HEK293 (cell line): ENCODE results near the gene UBXN4.

ENCODE experiments used
- CTCF ChIA-PET: fragments of 350-600 bp; formaldehyde crosslinking; extraction: SDS; loops from one replicate; lab custom pipeline; 2021; ENCODE audit warnings: antibody characterized with exemption; lab: Yijun Ruan, JAX
- POLR2A ChIA-PET: fragments of 300-600 bp; formaldehyde crosslinking; extraction: SDS; loops from one replicate; lab custom pipeline; 2020; ENCODE audit warnings: antibody characterized with exemption, inconsistent platforms; lab: Yijun Ruan, JAX
- H3K27ac ChIP-seq: fragments of 200-500 bp; sonication (Bioruptor generic); 2 replicates; pipeline ENCODE4 v1.5.1; 2014; ENCODE audit warnings: low read depth, low read length, control low read depth, inconsistent platforms; ENCODE audit errors: extremely low read depth
- H3K36me3 ChIP-seq, 2 experiments: fragments of 200-500 bp in 1 of 2; sonication (Bioruptor generic) in 1 of 2; 1 replicate in 1 of 2; 2 replicates in 1 of 2; pipeline ENCODE4 v1.5.1; 2014 to 2017; ENCODE audit warnings: inconsistent platforms in 2 of 2, low read length in 2 of 2; ENCODE audit not compliant: control insufficient read depth in 2 of 2, insufficient read depth in 1 of 2
- H3K4me1 ChIP-seq: fragments of 200-500 bp; sonication (Bioruptor generic); 2 replicates; pipeline ENCODE4 v1.5.1; 2014; ENCODE audit warnings: mild to moderate bottlenecking, low read length, inconsistent platforms; ENCODE audit not compliant: control insufficient read depth, insufficient read depth
- H3K4me3 ChIP-seq: 2 replicates; pipeline ENCODE4 v1.5.1; 2011; ENCODE audit warnings: low read depth, mild to moderate bottlenecking, control low read depth, low read length, moderate library complexity
- H3K9me3 ChIP-seq: fragments of 200-500 bp; sonication (Bioruptor generic); 2 replicates; pipeline ENCODE4 v1.5.1; 2014; ENCODE audit warnings: low read depth, low read length, inconsistent platforms; ENCODE audit not compliant: control insufficient read depth, insufficient read depth
- BCL11A ChIP-seq: fragments of 450-650 bp; formaldehyde crosslinking; IDR thresholded peaks from 2 replicates; pipeline ENCODE4 v1.5.1; 2016; ENCODE audit warnings: low read depth, missing biosample characterization, missing genetic modification characterization
- FEZF1 ChIP-seq: fragments of 450-650 bp; formaldehyde crosslinking; IDR thresholded peaks from 2 replicates; pipeline ENCODE4 v1.5.1; 2016; ENCODE audit warnings: missing biosample characterization, missing genetic modification characterization
- SP3 ChIP-seq: fragments of 450-650 bp; formaldehyde crosslinking; IDR thresholded peaks from 2 replicates; pipeline ENCODE4 v1.5.1; 2016; ENCODE audit warnings: missing biosample characterization, missing genetic modification characterization
- WT1 ChIP-seq: fragments of 450-650 bp; formaldehyde crosslinking; IDR thresholded peaks from 2 replicates; pipeline ENCODE4 v1.5.1; 2016; ENCODE audit warnings: missing biosample characterization, missing genetic modification characterization
- YY1 ChIP-seq: fragments of 450-650 bp; formaldehyde crosslinking; IDR thresholded peaks from 2 replicates; pipeline ENCODE4 v1.5.1; 2018; ENCODE audit warnings: missing biosample characterization, missing genetic modification characterization
- ZBTB21 ChIP-seq: fragments of 450-650 bp; formaldehyde crosslinking; IDR thresholded peaks from 2 replicates; pipeline ENCODE4 v1.5.1; 2017; ENCODE audit warnings: missing biosample characterization, missing genetic modification characterization
- ZFHX2 ChIP-seq: fragments of 450-650 bp; formaldehyde crosslinking; conservative IDR thresholded peaks from 2 replicates; pipeline ENCODE4 v1.5.1; 2016; ENCODE audit warnings: missing biosample characterization, missing genetic modification characterization
- ZFP69B ChIP-seq: fragments of 450-650 bp; formaldehyde crosslinking; IDR thresholded peaks from 2 replicates; pipeline ENCODE4 v1.5.1; 2016; ENCODE audit warnings: missing biosample characterization, missing genetic modification characterization
- ZNF114 ChIP-seq: fragments of 450-650 bp; formaldehyde crosslinking; IDR thresholded peaks from 2 replicates; pipeline ENCODE4 v1.5.0; 2017; ENCODE audit warnings: missing biosample characterization, missing genetic modification characterization
- ZNF121 ChIP-seq: fragments of 450-650 bp; formaldehyde crosslinking; IDR thresholded peaks from 2 replicates; pipeline ENCODE4 v1.5.1; 2016; ENCODE audit warnings: missing biosample characterization, missing genetic modification characterization
- ZNF211 ChIP-seq: fragments of 450-650 bp; formaldehyde crosslinking; IDR thresholded peaks from 2 replicates; pipeline ENCODE4 v1.5.1; 2016; ENCODE audit warnings: low read depth, missing biosample characterization, missing genetic modification characterization
- ZNF214 ChIP-seq: fragments of 450-650 bp; formaldehyde crosslinking; IDR thresholded peaks from 2 replicates; pipeline ENCODE4 v1.5.1; 2017; ENCODE audit warnings: missing biosample characterization, mild to moderate bottlenecking, missing genetic modification characterization, borderline replicate concordance
- ZNF311 ChIP-seq: fragments of 450-650 bp; formaldehyde crosslinking; IDR thresholded peaks from 2 replicates; pipeline ENCODE4 v1.5.1; 2017; ENCODE audit warnings: missing biosample characterization, missing genetic modification characterization, borderline replicate concordance
- ZNF366 ChIP-seq: fragments of 450-650 bp; formaldehyde crosslinking; conservative IDR thresholded peaks from 2 replicates; pipeline ENCODE4 v1.5.1; 2016; ENCODE audit warnings: missing biosample characterization, missing genetic modification characterization
- ZNF416 ChIP-seq: fragments of 450-650 bp; formaldehyde crosslinking; IDR thresholded peaks from 2 replicates; pipeline ENCODE4 v1.5.1; 2016; ENCODE audit warnings: missing biosample characterization, missing genetic modification characterization
- ZNF629 ChIP-seq: fragments of 450-650 bp; formaldehyde crosslinking; IDR thresholded peaks from 2 replicates; pipeline ENCODE4 v1.5.1; 2017; ENCODE audit warnings: missing biosample characterization, missing genetic modification characterization
- ZNF658 ChIP-seq: fragments of 450-650 bp; formaldehyde crosslinking; IDR thresholded peaks from 2 replicates; pipeline ENCODE4; 2016; ENCODE audit warnings: missing biosample characterization, missing genetic modification characterization
- ZNF660 ChIP-seq: fragments of 450-650 bp; IDR thresholded peaks from 2 replicates; pipeline ENCODE4 v1.5.1; 2018; ENCODE audit warnings: missing biosample characterization, mild to moderate bottlenecking, missing genetic modification characterization
- ZNF677 ChIP-seq: fragments of 450-650 bp; IDR thresholded peaks from 2 replicates; pipeline ENCODE4 v1.5.0; 2018; ENCODE audit warnings: missing biosample characterization, mild to moderate bottlenecking, missing genetic modification characterization, moderate library complexity
- ZNF707 ChIP-seq: fragments of 450-650 bp; formaldehyde crosslinking; IDR thresholded peaks from 2 replicates; pipeline ENCODE4 v1.5.1; 2016; ENCODE audit warnings: missing biosample characterization, missing genetic modification characterization
- ZNF747 ChIP-seq: fragments of 450-650 bp; formaldehyde crosslinking; IDR thresholded peaks from 2 replicates; pipeline ENCODE4 v1.5.1; 2016; ENCODE audit warnings: missing biosample characterization, missing genetic modification characterization
- ZNF791 ChIP-seq: fragments of 450-650 bp; formaldehyde crosslinking; IDR thresholded peaks from 2 replicates; pipeline ENCODE4 v1.5.1; 2016; ENCODE audit warnings: missing biosample characterization, missing genetic modification characterization
- TF ChIP-seq, protein P1 (sequence below): sonication (generic); formaldehyde crosslinking; IDR thresholded peaks from 2 replicates; pipeline ENCODE4 v1.8.1; 2022; ENCODE audit warnings: mild to moderate bottlenecking, moderate library complexity, missing genetic modification reagents
- TF ChIP-seq, protein P2 (sequence below): fragments of 450-650 bp; formaldehyde crosslinking; IDR thresholded peaks from 2 replicates; pipeline ENCODE4 v1.5.1; 2017; ENCODE audit warnings: missing biosample characterization, missing genetic modification characterization
- TF ChIP-seq, protein P3 (sequence below): fragments of 450-650 bp; formaldehyde crosslinking; conservative IDR thresholded peaks from 2 replicates; pipeline ENCODE4 v1.5.1; 2016; ENCODE audit warnings: low read depth, missing biosample characterization, missing genetic modification characterization
- TF ChIP-seq, protein P4 (sequence below): fragments of 450-650 bp; formaldehyde crosslinking; IDR thresholded peaks from 2 replicates; pipeline ENCODE4 v1.5.1; 2016; ENCODE audit warnings: missing biosample characterization, missing genetic modification characterization
- TF ChIP-seq, protein P5 (sequence below): fragments of 450-650 bp; formaldehyde crosslinking; IDR thresholded peaks from 2 replicates; pipeline ENCODE4 v1.5.1; 2016; ENCODE audit warnings: missing biosample characterization, missing genetic modification characterization

UBXN4 gene

DNA sequence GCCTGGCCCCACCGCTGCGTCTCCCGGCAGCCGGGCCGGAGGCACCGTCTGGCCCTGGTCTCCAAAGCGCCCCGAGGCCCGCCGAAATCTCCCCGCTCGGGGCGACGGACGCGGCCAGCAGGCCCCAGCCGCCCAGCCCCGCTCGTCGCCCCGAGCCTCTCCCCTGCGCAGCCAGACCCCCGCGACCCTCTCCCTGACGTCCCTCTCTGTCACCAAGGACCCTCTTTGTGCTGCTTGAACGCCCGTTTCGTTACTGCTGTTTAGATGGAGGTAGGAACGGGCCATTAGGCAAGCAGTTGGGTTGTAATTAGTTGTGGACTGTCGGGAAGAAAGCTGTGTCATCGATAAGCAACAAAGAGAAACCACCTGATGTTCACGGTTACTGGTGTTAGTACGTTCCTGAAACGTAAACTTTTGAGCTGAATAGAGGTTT lies 686 bp downstream of the UBXN4 start (continued):
- TF ChIP-seq, protein P1, sequence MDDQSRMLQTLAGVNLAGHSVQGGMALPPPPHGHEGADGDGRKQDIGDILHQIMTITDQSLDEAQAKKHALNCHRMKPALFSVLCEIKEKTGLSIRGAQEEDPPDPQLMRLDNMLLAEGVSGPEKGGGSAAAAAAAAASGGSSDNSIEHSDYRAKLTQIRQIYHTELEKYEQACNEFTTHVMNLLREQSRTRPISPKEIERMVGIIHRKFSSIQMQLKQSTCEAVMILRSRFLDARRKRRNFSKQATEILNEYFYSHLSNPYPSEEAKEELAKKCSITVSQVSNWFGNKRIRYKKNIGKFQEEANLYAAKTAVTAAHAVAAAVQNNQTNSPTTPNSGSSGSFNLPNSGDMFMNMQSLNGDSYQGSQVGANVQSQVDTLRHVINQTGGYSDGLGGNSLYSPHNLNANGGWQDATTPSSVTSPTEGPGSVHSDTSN (CRISPR knock-in tag) = no peak
- TF ChIP-seq ZFHX2 (tag by site-specific recombination) = no peak
- TF ChIP-seq FEZF1 (tag by site-specific recombination) = no peak
- TF ChIP-seq ZNF791 (tag by site-specific recombination) = no peak
- TF ChIP-seq, protein P2, sequence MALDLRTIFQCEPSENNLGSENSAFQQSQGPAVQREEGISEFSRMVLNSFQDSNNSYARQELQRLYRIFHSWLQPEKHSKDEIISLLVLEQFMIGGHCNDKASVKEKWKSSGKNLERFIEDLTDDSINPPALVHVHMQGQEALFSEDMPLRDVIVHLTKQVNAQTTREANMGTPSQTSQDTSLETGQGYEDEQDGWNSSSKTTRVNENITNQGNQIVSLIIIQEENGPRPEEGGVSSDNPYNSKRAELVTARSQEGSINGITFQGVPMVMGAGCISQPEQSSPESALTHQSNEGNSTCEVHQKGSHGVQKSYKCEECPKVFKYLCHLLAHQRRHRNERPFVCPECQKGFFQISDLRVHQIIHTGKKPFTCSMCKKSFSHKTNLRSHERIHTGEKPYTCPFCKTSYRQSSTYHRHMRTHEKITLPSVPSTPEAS (tag by site-specific recombination) = no peak
- no peak for TF ChIP-seq ZNF114 (tag by site-specific recombination)
- TF ChIP-seq, protein P3, sequence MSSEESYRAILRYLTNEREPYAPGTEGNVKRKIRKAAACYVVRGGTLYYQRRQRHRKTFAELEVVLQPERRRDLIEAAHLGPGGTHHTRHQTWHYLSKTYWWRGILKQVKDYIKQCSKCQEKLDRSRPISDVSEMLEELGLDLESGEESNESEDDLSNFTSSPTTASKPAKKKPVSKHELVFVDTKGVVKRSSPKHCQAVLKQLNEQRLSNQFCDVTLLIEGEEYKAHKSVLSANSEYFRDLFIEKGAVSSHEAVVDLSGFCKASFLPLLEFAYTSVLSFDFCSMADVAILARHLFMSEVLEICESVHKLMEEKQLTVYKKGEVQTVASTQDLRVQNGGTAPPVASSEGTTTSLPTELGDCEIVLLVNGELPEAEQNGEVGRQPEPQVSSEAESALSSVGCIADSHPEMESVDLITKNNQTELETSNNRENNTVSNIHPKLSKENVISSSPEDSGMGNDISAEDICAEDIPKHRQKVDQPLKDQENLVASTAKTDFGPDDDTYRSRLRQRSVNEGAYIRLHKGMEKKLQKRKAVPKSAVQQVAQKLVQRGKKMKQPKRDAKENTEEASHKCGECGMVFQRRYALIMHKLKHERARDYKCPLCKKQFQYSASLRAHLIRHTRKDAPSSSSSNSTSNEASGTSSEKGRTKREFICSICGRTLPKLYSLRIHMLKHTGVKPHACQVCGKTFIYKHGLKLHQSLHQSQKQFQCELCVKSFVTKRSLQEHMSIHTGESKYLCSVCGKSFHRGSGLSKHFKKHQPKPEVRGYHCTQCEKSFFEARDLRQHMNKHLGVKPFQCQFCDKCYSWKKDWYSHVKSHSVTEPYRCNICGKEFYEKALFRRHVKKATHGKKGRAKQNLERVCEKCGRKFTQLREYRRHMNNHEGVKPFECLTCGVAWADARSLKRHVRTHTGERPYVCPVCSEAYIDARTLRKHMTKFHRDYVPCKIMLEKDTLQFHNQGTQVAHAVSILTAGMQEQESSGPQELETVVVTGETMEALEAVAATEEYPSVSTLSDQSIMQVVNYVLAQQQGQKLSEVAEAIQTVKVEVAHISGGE (tag by site-specific recombination) = no peak
- TF ChIP-seq ZNF658 = no peak
- no peak for TF ChIP-seq BCL11A (tag by site-specific recombination)
- no peak for TF ChIP-seq WT1 (tag by site-specific recombination)
- no peak for TF ChIP-seq ZNF211 (tag by site-specific recombination)
- TF ChIP-seq ZNF707 = no peak
- no peak for TF ChIP-seq ZFP69B (tag by site-specific recombination)
- TF ChIP-seq, protein P4, sequence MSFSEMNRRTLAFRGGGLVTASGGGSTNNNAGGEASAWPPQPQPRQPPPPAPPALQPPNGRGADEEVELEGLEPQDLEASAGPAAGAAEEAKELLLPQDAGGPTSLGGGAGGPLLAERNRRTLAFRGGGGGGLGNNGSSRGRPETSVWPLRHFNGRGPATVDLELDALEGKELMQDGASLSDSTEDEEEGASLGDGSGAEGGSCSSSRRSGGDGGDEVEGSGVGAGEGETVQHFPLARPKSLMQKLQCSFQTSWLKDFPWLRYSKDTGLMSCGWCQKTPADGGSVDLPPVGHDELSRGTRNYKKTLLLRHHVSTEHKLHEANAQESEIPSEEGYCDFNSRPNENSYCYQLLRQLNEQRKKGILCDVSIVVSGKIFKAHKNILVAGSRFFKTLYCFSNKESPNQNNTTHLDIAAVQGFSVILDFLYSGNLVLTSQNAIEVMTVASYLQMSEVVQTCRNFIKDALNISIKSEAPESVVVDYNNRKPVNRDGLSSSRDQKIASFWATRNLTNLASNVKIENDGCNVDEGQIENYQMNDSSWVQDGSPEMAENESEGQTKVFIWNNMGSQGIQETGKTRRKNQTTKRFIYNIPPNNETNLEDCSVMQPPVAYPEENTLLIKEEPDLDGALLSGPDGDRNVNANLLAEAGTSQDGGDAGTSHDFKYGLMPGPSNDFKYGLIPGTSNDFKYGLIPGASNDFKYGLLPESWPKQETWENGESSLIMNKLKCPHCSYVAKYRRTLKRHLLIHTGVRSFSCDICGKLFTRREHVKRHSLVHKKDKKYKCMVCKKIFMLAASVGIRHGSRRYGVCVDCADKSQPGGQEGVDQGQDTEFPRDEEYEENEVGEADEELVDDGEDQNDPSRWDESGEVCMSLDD (tag by site-specific recombination) = no peak
- no peak for TF ChIP-seq ZNF677
- TF ChIP-seq, all 188 proteins: peak for 6

DNA sequence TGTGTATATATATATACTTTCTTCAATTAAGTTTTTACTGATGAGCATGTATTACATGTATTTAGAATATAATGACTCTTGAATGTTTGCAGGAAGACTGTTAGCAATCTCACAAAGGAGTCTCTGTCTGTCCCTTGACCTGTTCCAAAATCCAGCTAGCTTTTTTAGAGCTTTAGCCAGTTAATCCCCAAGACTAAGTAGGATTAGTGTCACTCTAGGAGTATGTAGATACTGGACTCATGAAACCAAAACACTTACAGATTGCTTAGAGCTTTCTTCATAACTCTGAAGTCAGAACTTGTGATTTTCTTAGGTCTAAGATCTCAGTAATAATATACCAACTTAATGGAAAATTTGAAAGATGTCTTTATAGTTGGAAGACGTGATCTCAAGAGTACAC lies 2.2 kb downstream of the UBXN4 start:
- POLR2A ChIA-PET = interaction anchor here (1.9 kb wide), 1 partner anchor 54 kb away, joined by 4 read pairs; no protein-coding TSS in a partner anchor
- peak overlapping the region; percentile 67 for H3K4me3 ChIP-seq
- H3K9me3 ChIP-seq = no peaks in the 10 kb centered on the region
- peaks cover 23 to 37% of the 10 kb centered on the region in 2 experiments for H3K36me3 ChIP-seq
- CTCF ChIA-PET = interaction anchor here (0.7 to 1.5 kb wide), 3 partner anchors 53 to 1838 kb away, joined by 3 to 10 read pairs (median 3); no protein-coding TSS in a partner anchor
- H3K4me1 ChIP-seq = peaks cover 8% of the 10 kb centered on the region; the same call in 1 of the 2 replicates
- no peak overlapping the region for H3K27ac ChIP-seq
- no peak for TF ChIP-seq ZNF214 (tag by site-specific recombination)
- TF ChIP-seq SP3 = no peak
- TF ChIP-seq ZNF629 (tag by site-specific recombination) = no peak
- no peak for TF ChIP-seq ZNF311 (tag by site-specific recombination)
- TF ChIP-seq ZBTB21 = no peak
- TF ChIP-seq ZNF660 (tag by site-specific recombination) = no peak
- no peak for TF ChIP-seq ZNF121 (tag by site-specific recombination)
- TF ChIP-seq YY1 (tag by site-specific recombination) = no peak
- no peak for TF ChIP-seq ZNF416 (tag by site-specific recombination)
- no peak for TF ChIP-seq ZNF366 (tag by site-specific recombination)
- TF ChIP-seq ZNF747 (tag by site-specific recombination) = no peak
- no peak for TF ChIP-seq ZNF114 (tag by site-specific recombination)
- TF ChIP-seq, protein P5, sequence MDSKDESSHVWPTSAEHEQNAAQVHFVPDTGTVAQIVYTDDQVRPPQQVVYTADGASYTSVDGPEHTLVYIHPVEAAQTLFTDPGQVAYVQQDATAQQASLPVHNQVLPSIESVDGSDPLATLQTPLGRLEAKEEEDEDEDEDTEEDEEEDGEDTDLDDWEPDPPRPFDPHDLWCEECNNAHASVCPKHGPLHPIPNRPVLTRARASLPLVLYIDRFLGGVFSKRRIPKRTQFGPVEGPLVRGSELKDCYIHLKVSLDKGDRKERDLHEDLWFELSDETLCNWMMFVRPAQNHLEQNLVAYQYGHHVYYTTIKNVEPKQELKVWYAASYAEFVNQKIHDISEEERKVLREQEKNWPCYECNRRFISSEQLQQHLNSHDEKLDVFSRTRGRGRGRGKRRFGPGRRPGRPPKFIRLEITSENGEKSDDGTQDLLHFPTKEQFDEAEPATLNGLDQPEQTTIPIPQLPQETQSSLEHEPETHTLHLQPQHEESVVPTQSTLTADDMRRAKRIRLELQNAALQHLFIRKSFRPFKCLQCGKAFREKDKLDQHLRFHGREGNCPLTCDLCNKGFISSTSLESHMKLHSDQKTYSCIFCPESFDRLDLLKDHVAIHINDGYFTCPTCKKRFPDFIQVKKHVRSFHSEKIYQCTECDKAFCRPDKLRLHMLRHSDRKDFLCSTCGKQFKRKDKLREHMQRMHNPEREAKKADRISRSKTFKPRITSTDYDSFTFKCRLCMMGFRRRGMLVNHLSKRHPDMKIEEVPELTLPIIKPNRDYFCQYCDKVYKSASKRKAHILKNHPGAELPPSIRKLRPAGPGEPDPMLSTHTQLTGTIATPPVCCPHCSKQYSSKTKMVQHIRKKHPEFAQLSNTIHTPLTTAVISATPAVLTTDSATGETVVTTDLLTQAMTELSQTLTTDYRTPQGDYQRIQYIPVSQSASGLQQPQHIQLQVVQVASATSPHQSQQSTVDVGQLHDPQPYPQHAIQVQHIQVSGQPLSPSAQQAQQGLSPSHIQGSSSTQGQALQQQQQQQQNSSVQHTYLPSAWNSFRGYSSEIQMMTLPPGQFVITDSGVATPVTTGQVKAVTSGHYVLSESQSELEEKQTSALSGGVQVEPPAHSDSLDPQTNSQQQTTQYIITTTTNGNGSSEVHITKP (tag by site-specific recombination) = no peak
